Activated CD8-positive, alpha-beta T cell treated with anti-CD3 and anti-CD28 coated beads for 36 hours (primary cell): ENCODE results near the gene OLIG2. TPM values are rescaled to one million over a fixed set of nuclear protein-coding genes. Genes with fewer than 3 reads are reported as not detected.

ENCODE experiments used
- ATAC-seq: fragments of 200-7000 bp; cut with Tn5 transposase; one replicate; pipeline ENCODE4 v1.10.0; 2021; ENCODE audit warnings: mild to moderate bottlenecking, moderate library complexity
- CTCF ChIA-PET: fragments of 350-600 bp; sonication (Branson Sonifier 250); formaldehyde crosslinking; loops from one replicate; lab custom pipeline; 2021; ENCODE audit warnings: antibody characterized with exemption; lab: Charles Lee
- POLR2A ChIA-PET: fragments of 350-600 bp; sonication (Branson Sonifier 250); formaldehyde crosslinking; loops from one replicate; lab custom pipeline; 2021; ENCODE audit warnings: antibody characterized with exemption; lab: Charles Lee
- DNase-seq: peaks from one replicate; pipeline ENCODE4 v3.0.0-alpha.2; 2020
- H3K27ac Mint-ChIP-seq: one replicate; pipeline ENCODE4 v1.8.0; 2021; ENCODE audit warnings: mild to moderate bottlenecking, mixed read lengths
- H3K27me3 Mint-ChIP-seq: one replicate; pipeline ENCODE4 v1.8.0; 2021; ENCODE audit warnings: mixed read lengths
- H3K36me3 Mint-ChIP-seq: one replicate; pipeline ENCODE4 v1.8.0; 2021; ENCODE audit warnings: low read depth, mixed read lengths
- H3K4me1 Mint-ChIP-seq: one replicate; pipeline ENCODE4 v1.8.0; 2021; ENCODE audit warnings: low read depth, mixed read lengths
- H3K4me3 Mint-ChIP-seq: one replicate; pipeline ENCODE4 v1.8.0; 2021; ENCODE audit warnings: mild to moderate bottlenecking, moderate library complexity, mixed read lengths
- H3K9me3 Mint-ChIP-seq: one replicate; pipeline ENCODE4 v1.8.0; 2021; ENCODE audit warnings: mixed read lengths
- CTCF ChIP-seq: fragments of 200-600 bp; IDR thresholded peaks from one replicate; pipeline ENCODE4 v1.8.0; 2022; ENCODE audit warnings: antibody characterized with exemption, mild to moderate bottlenecking
- intact Hi-C: fragments of 100-400 bp; cut with micrococcal nuclease; formaldehyde crosslinking; loops from one replicate; pipeline ENCODE4 v1.10.0; 2022
- total RNA-seq, 2 experiments: library from RNA; stranded (reverse); gene quantifications; one replicate each; pipeline ENCODE4 v1.2.3, GENCODE V29; 2021

The OLIG2 gene
- not detected for total RNA-seq

- no peak for TF ChIP-seq CTCF
- Mint-ChIP-seq H3K4me3 (peak within 1 kb of the TSS; percentile 40), H3K4me1 (peaks cover 38% of the 10 kb centered on the region), H3K27ac (no peak within 1 kb of the TSS), H3K9me3 (no peaks in the 10 kb centered on the region), H3K36me3 (no peaks in the 10 kb centered on the region), H3K27me3 (peaks cover 86% of the 10 kb centered on the region)
- CTCF ChIA-PET: interaction anchor here (0.8 to 1.7 kb wide), 3 partner anchors 40 to 171 kb away, joined by 3 to 9 read pairs (median 3); no protein-coding TSS in a partner anchor
- POLR2A ChIA-PET: interaction anchor here (0.9 kb wide), 1 partner anchor 9 kb away, joined by 3 read pairs; no protein-coding TSS in a partner anchor
- DNase-seq (peak; percentile 26), ATAC-seq (peak; percentile 45)
- intact Hi-C loops: loop anchor here (10.0 kb wide), 1 partner anchor 99 kb away; no protein-coding TSS in a partner anchor
Measured at GRCh38 chr21:33025489-33026442, at the start of gene OLIG2. Gene OLIG2 (plus strand): TSS chr21:33025935. CDS start chr21:33026863, 928 bp downstream.

- ChIA-PET CTCF (interaction anchor here (0.5 to 1.2 kb wide), 2 partner anchors 36 to 136 kb away, joined by 3 to 5 read pairs; no protein-coding TSS in a partner anchor), POLR2A (no interaction called here)
- ATAC-seq: no peak
- Mint-ChIP-seq H3K27ac (no peak overlapping the region), H3K27me3 (peaks cover 9% of the 10 kb centered on the region), H3K9me3 (no peaks in the 10 kb centered on the region), H3K4me1 (no peaks in the 10 kb centered on the region), H3K36me3 (no peaks in the 10 kb centered on the region), H3K4me3 (no peak overlapping the region)
- intact Hi-C loops: no loop called here
- no peak for TF ChIP-seq CTCF
- no peak for DNase-seq
Measured at GRCh38 chr21:32976791-32977190, 48.9 kb upstream of the OLIG2 start.

GRCh38 chr21:32977216-32977615 lies 48.5 kb upstream of the OLIG2 start:
- POLR2A ChIA-PET: no interaction called here
- CTCF ChIA-PET: interaction anchor here (1.2 kb wide), 1 partner anchor 37 kb away, joined by 5 read pairs; no protein-coding TSS in a partner anchor
- H3K27me3 Mint-ChIP-seq: peaks cover 9% of the 10 kb centered on the region
- no peaks in the 10 kb centered on the region for H3K36me3 Mint-ChIP-seq
- intact Hi-C loops: no loop called here
- ATAC-seq (no peak), DNase-seq (no peak)
- TF ChIP-seq CTCF: no peak
- no peak overlapping the region for H3K27ac Mint-ChIP-seq
- H3K4me1 Mint-ChIP-seq: no peaks in the 10 kb centered on the region
- no peak overlapping the region for H3K4me3 Mint-ChIP-seq
- H3K9me3 Mint-ChIP-seq: no peaks in the 10 kb centered on the region

- ChIA-PET CTCF (no interaction called here), POLR2A (no interaction called here)
- Mint-ChIP-seq H3K4me1 (no peaks in the 10 kb centered on the region), H3K27me3 (peaks cover 11% of the 10 kb centered on the region), H3K9me3 (no peaks in the 10 kb centered on the region), H3K27ac (no peak overlapping the region), H3K4me3 (no peak overlapping the region), H3K36me3 (no peaks in the 10 kb centered on the region)
- no peak for TF ChIP-seq CTCF
- intact Hi-C loops: no loop called here
- no peak for DNase-seq
- ATAC-seq: no peak
Measured at GRCh38 chr21:32978331-32979270, 47.1 kb upstream of the OLIG2 start.
